ENCODE data around the gene GFI1B.

The GFI1B gene

GRCh38 chr9:133003671-133004090 is 25.2 kb downstream of the GFI1B start:
- no peak overlapping the region for H3K4me3 ChIP-seq (ENCODE audit: low read depth, low read length)
- peak; percentile 96 for DNase-seq (ENCODE audit: low read depth)
- TF ChIP-seq MYC (IDR thresholded peaks at IDR 0.05; ENCODE audit: low read depth, low read length): no peak

DNA sequence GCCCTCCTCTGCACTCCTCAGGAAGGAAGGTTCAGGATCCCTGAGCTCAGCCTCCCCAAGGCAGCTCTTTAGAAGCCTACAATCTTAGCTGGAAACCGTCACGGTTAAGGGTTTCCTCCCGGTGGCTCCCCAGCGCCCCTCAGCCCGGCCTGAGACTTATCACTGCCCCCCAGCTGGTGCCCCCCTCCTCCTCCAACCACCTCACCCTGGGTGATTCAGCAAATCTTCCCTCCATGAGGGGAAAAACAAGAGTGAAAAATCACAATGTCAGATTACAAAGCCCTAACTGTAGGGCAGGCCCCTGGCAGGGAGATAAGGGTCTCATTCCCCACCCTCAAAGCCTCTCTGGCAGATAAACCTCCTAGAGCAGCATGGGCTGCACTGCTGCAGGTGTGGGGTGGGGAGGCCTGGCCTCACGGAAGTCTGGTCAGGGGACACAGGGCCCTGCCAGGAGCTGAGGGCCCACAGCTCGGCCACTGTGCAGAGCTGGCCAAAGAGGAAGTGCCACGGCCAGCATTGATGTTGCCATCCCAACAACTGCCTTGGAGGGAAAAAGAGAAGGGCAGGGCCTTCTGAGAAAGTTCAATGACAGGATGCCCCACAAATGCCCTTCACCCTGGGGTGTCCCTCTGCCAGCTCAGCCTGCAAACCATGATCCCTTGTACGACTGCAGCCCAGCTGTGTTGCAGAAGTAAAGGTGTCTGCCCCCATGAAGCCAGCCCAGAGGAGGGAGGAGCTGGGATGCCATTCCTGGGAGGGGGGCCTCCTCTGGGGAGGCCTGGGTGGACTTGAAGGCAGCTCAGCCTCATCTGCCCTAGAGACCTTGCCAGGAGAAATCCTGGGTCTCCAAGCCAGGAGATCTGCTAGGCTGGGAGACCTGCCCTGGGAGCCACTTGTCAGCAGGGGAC is 25.9 kb downstream of the GFI1B start:
- no peak overlapping the region for H3K4me3 ChIP-seq (ENCODE audit: low read depth, low read length)
- DNase-seq (ENCODE audit: low read depth): peak; percentile 87
- TF ChIP-seq, protein P1, sequence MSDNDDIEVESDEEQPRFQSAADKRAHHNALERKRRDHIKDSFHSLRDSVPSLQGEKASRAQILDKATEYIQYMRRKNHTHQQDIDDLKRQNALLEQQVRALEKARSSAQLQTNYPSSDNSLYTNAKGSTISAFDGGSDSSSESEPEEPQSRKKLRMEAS (IDR thresholded peaks at IDR 0.05; ENCODE audit: low read depth, low read length): no peak
- TF ChIP-seq CTCF (IDR thresholded peaks at IDR 0.05; ENCODE audit: low read depth, low read length): no peak

GRCh38 chr9:133004999-133005760 is 26.7 kb downstream of the GFI1B start:
- H3K4me3 ChIP-seq (ENCODE audit: low read depth, low read length): no peak overlapping the region
- DNase-seq (ENCODE audit: low read depth): no peak
- TF ChIP-seq MYC (IDR thresholded peaks at IDR 0.05; ENCODE audit: low read depth, low read length) (no peak), POLR2A (IDR thresholded peaks at IDR 0.05; ENCODE audit: extremely low read depth, insufficient read length) (no peak), CTCF (IDR thresholded peaks at IDR 0.05; ENCODE audit: low read depth, low read length) (no peak)
- TF ChIP-seq, protein P1 (IDR thresholded peaks at IDR 0.05; ENCODE audit: low read depth, low read length): no peak

DNA sequence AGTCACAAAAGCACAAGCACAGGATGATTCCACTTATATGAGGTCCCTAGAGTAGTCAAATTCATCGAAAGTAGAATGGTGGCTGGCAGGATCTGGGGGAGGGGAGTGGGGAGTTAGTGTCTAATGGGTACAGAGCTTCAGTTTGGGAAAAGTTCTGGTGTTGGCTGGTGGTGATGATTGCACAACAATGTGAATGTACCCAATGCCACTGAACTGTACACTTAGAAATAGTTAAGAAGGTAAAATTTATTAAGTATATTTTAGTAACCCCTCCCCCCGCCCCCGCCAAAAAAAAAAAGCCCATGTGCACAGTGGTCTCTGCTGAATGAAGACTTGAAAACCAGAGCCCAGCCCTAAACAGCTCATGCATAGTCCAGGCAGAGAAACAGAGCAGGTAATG is 27.5 kb downstream of the GFI1B start:
- TF ChIP-seq MYC (IDR thresholded peaks at IDR 0.05; ENCODE audit: low read depth, low read length): no peak
- TF ChIP-seq, protein P1 (IDR thresholded peaks at IDR 0.05; ENCODE audit: low read depth, low read length): no peak
- TF ChIP-seq CTCF (IDR thresholded peaks at IDR 0.05; ENCODE audit: low read depth, low read length): no peak
- TF ChIP-seq POLR2A (IDR thresholded peaks at IDR 0.05; ENCODE audit: extremely low read depth, insufficient read length): no peak
- H3K4me3 ChIP-seq (ENCODE audit: low read depth, low read length): no peak overlapping the region
- no peak for DNase-seq (ENCODE audit: low read depth)

DNA sequence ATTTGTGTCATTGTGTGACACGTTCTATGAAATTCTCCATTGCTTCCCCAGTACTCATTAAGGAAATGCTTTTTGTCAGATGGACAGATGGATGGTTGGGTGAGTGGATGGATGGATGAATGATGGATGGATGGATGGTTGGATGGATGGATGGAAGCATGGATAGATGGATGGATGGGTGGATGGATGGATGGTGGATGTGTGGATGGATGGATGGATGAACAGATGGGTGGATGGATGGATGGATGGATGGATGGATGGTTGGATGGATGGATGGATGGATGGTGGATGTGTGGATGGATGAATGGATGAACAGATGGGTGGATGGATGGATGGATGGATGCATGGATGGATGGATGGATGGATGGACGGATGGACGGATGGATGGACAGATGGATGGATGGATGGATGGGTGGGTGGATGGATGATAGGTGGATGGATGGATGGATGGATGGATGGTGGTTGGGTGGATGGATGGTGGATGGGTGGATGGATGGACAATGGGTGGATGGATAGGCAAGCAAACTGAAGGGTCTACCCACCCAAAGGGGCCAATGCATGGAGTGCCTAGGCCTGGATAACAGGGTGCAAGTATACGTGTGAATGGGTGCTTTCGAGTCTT is 28.3 kb downstream of the GFI1B start:
- no peak overlapping the region for H3K4me3 ChIP-seq (ENCODE audit: low read depth, low read length)
- no peak for TF ChIP-seq CTCF (IDR thresholded peaks at IDR 0.05; ENCODE audit: low read depth, low read length)
- TF ChIP-seq, protein P1 (IDR thresholded peaks at IDR 0.05; ENCODE audit: low read depth, low read length): no peak
- no peak for TF ChIP-seq MYC (IDR thresholded peaks at IDR 0.05; ENCODE audit: low read depth, low read length)
- TF ChIP-seq POLR2A (IDR thresholded peaks at IDR 0.05; ENCODE audit: extremely low read depth, insufficient read length): no peak
- no peak for DNase-seq (ENCODE audit: low read depth)

DNA sequence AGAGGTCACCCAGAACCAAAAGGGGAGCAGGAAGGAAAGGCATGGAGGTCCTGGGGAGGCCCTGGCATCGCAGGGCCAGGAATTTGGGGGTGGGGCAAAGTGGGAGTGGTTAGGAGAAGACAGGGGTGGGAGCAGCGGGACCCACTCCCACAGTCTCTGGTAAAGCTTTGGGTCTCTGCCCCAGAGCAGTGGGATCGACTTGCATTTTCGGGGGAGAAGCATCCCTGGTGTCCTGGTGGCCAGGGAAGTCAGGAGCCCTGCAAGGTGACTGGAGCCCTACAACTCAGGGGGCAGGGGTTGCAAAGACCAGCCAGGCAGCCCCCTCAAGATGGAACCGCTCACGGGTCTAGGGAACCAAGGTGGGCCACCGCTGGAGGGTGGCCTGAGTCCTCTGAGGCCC is 29.9 kb downstream of the GFI1B start:
- TF ChIP-seq, protein P1 (IDR thresholded peaks at IDR 0.05; ENCODE audit: low read depth, low read length): no peak
- no peak for TF ChIP-seq CTCF (IDR thresholded peaks at IDR 0.05; ENCODE audit: low read depth, low read length)
- no peak for TF ChIP-seq MYC (IDR thresholded peaks at IDR 0.05; ENCODE audit: low read depth, low read length)
- no peak for TF ChIP-seq POLR2A (IDR thresholded peaks at IDR 0.05; ENCODE audit: extremely low read depth, insufficient read length)
- DNase-seq (ENCODE audit: low read depth): no peak
- no peak overlapping the region for H3K4me3 ChIP-seq (ENCODE audit: low read depth, low read length)

All from NB4 (cell line).